WTC11 (cell line): ENCODE measurements around the gene PRKAG2. TPM values are rescaled to one million over a fixed set of nuclear protein-coding genes. Genes with fewer than 3 reads are reported as not detected.
"Not testable (repeated sequence)": the region's sequence is repeated elsewhere in the genome, so short reads cannot be mapped to it uniquely, and the experiment has no call there.

Experiments
- ATAC-seq: fragments of 200-7000 bp; cut with Tn5 transposase; 2 replicates; pipeline ENCODE4 v1.10.0; 2021; ENCODE audit warnings: mild to moderate bottlenecking, moderate library complexity
- CTCF ChIA-PET: fragments of 300-600 bp; sonication (Branson Sonifier 250); formaldehyde crosslinking; loops from one replicate; lab custom pipeline; 2021; ENCODE audit warnings: antibody characterized with exemption; lab: Charles Lee
- POLR2A ChIA-PET: fragments of 350-600 bp; sonication (Branson Sonifier 250); formaldehyde crosslinking; loops from one replicate; lab custom pipeline; 2021; ENCODE audit warnings: antibody characterized with exemption; lab: Charles Lee
- DNase-seq: peaks from one replicate; pipeline ENCODE4 v3.0.0; 2021; ENCODE audit warnings: low spot score
- H3K27ac Mint-ChIP-seq: 2 replicates; pipeline ENCODE4 v1.8.0; 2021; ENCODE audit warnings: mixed read lengths
- H3K27me3 Mint-ChIP-seq: 2 replicates; pipeline ENCODE4 v1.8.0; 2021; ENCODE audit warnings: low read depth, mild to moderate bottlenecking, moderate library complexity, mixed read lengths
- H3K36me3 Mint-ChIP-seq: 2 replicates; pipeline ENCODE4 v1.8.0; 2021; ENCODE audit warnings: mixed read lengths
- H3K4me1 Mint-ChIP-seq: 2 replicates; pipeline ENCODE4 v1.8.0; 2022; ENCODE audit warnings: mixed read lengths
- H3K4me3 Mint-ChIP-seq: 2 replicates; pipeline ENCODE4 v1.8.0; 2021; ENCODE audit warnings: mild to moderate bottlenecking, moderate library complexity, mixed read lengths
- H3K9me3 Mint-ChIP-seq: 2 replicates; pipeline ENCODE4 v1.8.0; 2021; ENCODE audit warnings: mixed read lengths
- E2F4 ChIP-seq: sonication (generic); formaldehyde crosslinking; IDR thresholded peaks from 2 replicates; pipeline ENCODE4 v1.8.1; 2022; ENCODE audit warnings: low read depth, mild to moderate bottlenecking, moderate library complexity, missing genetic modification reagents, borderline replicate concordance
- FOXP1 ChIP-seq: sonication (generic); formaldehyde crosslinking; IDR thresholded peaks from 2 replicates; pipeline ENCODE4 v1.8.0; 2022; ENCODE audit warnings: missing genetic modification reagents, mild to moderate bottlenecking, moderate library complexity, borderline replicate concordance
- HMGA2 ChIP-seq: fragments of 250-450 bp; sonication (Bioruptor Pico); IDR thresholded peaks from 2 replicates; pipeline ENCODE4 v1.4.0; 2021; ENCODE audit warnings: mild to moderate bottlenecking, moderate library complexity
- KAT7 ChIP-seq: sonication (generic); formaldehyde crosslinking; IDR thresholded peaks from 2 replicates; pipeline ENCODE4 v1.8.1; 2023; ENCODE audit warnings: missing genetic modification reagents, mild to moderate bottlenecking, borderline replicate concordance
- OVOL2 ChIP-seq: fragments of 250-450 bp; sonication (Bioruptor Pico); IDR thresholded peaks from 2 replicates; pipeline ENCODE4 v1.9.0; 2021; ENCODE audit warnings: mild to moderate bottlenecking, borderline replicate concordance
- RELA ChIP-seq: sonication (generic); formaldehyde crosslinking; IDR thresholded peaks from 2 replicates; pipeline ENCODE4 v1.8.1; 2022; ENCODE audit warnings: missing genetic modification reagents, mild to moderate bottlenecking, borderline replicate concordance
- SMAD4 ChIP-seq: sonication (generic); formaldehyde crosslinking; IDR thresholded peaks from 2 replicates; pipeline ENCODE4 v1.8.0; 2022; ENCODE audit warnings: mild to moderate bottlenecking, missing genetic modification reagents
- ZBTB43 ChIP-seq: sonication (generic); formaldehyde crosslinking; IDR thresholded peaks from 2 replicates; pipeline ENCODE4 v1.8.1; 2023; ENCODE audit warnings: mild to moderate bottlenecking, missing genetic modification reagents
- ZNF121 ChIP-seq: sonication (generic); formaldehyde crosslinking; IDR thresholded peaks from 2 replicates; pipeline ENCODE4 v1.8.0; 2023; ENCODE audit warnings: missing genetic modification reagents
- ZNF317 ChIP-seq: sonication (generic); formaldehyde crosslinking; IDR thresholded peaks from 2 replicates; pipeline ENCODE4 v1.8.1; 2023; ENCODE audit warnings: low read depth, mild to moderate bottlenecking, moderate library complexity, missing genetic modification reagents, borderline replicate concordance
- ZNF512 ChIP-seq: sonication (generic); formaldehyde crosslinking; IDR thresholded peaks from 2 replicates; pipeline ENCODE4 v1.8.1; 2022; ENCODE audit warnings: missing genetic modification reagents, borderline replicate concordance
- total RNA-seq: library from RNA; stranded (reverse); gene quantifications from 3 replicates; pipeline ENCODE4 v1.2.3, GENCODE V29; 2021
- TF ChIP-seq, protein P1 (sequence below): sonication (generic); formaldehyde crosslinking; IDR thresholded peaks from 2 replicates; pipeline ENCODE4 v1.8.0; 2022; ENCODE audit warnings: mild to moderate bottlenecking, missing genetic modification reagents
- TF ChIP-seq, protein P2 (sequence below): fragments of 250-450 bp; sonication (Bioruptor Pico); IDR thresholded peaks from 2 replicates; pipeline ENCODE4 v1.8.0; 2021; ENCODE audit warnings: mild to moderate bottlenecking
- TF ChIP-seq, protein P3 (sequence below): sonication (generic); formaldehyde crosslinking; IDR thresholded peaks from 2 replicates; pipeline ENCODE4 v1.8.1; 2023; ENCODE audit warnings: mild to moderate bottlenecking, missing genetic modification reagents, moderate library complexity

PRKAG2 gene
- total RNA-seq, 1 experiment from 2014 or later: 20.3 TPM

DNA sequence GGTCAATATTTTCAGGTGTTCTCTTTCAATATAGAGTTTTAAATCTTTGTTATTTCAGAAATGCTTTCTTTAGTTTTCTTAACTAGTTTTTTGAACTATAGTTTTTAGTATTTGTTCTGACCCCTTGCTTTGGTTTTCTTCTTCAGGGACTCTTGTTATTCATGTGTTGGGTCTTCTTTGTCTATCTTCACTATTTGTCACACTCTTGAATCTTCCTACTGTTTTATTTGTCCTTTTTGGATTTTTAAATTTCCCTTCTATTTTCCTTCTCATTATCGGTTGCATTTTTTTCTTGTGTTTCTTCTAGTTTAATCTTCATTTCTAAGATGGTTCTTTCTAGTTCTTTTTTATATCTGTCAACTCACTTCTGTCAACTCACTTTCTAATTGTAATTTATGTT is 37.1 kb upstream of the PRKAG2 start (continued):
- TF ChIP-seq, protein P1, sequence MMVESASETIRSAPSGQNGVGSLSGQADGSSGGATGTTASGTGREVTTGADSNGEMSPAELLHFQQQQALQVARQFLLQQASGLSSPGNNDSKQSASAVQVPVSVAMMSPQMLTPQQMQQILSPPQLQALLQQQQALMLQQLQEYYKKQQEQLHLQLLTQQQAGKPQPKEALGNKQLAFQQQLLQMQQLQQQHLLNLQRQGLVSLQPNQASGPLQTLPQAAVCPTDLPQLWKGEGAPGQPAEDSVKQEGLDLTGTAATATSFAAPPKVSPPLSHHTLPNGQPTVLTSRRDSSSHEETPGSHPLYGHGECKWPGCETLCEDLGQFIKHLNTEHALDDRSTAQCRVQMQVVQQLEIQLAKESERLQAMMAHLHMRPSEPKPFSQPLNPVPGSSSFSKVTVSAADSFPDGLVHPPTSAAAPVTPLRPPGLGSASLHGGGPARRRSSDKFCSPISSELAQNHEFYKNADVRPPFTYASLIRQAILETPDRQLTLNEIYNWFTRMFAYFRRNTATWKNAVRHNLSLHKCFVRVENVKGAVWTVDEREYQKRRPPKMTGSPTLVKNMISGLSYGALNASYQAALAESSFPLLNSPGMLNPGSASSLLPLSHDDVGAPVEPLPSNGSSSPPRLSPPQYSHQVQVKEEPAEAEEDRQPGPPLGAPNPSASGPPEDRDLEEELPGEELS (CRISPR knock-in tag): no peak
- TF ChIP-seq, protein P2, sequence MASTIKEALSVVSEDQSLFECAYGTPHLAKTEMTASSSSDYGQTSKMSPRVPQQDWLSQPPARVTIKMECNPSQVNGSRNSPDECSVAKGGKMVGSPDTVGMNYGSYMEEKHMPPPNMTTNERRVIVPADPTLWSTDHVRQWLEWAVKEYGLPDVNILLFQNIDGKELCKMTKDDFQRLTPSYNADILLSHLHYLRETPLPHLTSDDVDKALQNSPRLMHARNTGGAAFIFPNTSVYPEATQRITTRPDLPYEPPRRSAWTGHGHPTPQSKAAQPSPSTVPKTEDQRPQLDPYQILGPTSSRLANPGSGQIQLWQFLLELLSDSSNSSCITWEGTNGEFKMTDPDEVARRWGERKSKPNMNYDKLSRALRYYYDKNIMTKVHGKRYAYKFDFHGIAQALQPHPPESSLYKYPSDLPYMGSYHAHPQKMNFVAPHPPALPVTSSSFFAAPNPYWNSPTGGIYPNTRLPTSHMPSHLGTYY (CRISPR knock-in tag): no peak
- TF ChIP-seq ZNF317 (CRISPR knock-in tag) (no peak), FOXP1 (no peak), ZNF512 (CRISPR knock-in tag) (no peak), ZBTB43 (no peak), SMAD4 (no peak), ZNF121 (CRISPR knock-in tag) (no peak), RELA (CRISPR knock-in tag) (no peak), KAT7 (CRISPR knock-in tag) (no peak), OVOL2 (no peak), E2F4 (no peak)
- TF ChIP-seq, protein P3, sequence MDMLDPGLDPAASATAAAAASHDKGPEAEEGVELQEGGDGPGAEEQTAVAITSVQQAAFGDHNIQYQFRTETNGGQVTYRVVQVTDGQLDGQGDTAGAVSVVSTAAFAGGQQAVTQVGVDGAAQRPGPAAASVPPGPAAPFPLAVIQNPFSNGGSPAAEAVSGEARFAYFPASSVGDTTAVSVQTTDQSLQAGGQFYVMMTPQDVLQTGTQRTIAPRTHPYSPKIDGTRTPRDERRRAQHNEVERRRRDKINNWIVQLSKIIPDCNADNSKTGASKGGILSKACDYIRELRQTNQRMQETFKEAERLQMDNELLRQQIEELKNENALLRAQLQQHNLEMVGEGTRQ (CRISPR knock-in tag): no peak

DNA sequence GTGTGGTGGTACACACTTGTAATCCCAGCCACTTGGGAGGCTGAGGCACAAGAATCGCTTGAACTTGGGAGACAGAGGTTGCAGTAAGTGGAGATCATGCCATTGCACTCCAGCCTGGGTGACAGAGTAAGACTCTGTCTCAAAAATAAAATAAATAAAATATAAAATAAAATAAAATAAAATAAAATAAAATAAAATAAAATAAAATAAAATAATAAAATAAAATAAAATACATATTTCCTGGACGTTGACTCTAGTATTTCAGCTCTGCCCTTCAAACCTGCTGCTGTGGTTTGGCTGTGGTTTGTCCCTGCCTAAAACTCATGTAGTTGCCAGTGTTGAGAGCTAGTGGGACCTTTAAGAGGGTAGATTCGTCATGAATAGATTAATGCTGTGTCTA is 33.7 kb upstream of the PRKAG2 start:
- H3K27ac Mint-ChIP-seq, H3K27me3 Mint-ChIP-seq, ATAC-seq, CTCF ChIA-PET, POLR2A ChIA-PET, H3K4me1 Mint-ChIP-seq, H3K36me3 Mint-ChIP-seq, H3K4me3 Mint-ChIP-seq, DNase-seq: not testable (repeated sequence)
- H3K9me3 Mint-ChIP-seq: peaks cover 27% of the 10 kb centered on the region
- TF ChIP-seq HMGA2 (CRISPR knock-in tag): peak; percentile 98

DNA sequence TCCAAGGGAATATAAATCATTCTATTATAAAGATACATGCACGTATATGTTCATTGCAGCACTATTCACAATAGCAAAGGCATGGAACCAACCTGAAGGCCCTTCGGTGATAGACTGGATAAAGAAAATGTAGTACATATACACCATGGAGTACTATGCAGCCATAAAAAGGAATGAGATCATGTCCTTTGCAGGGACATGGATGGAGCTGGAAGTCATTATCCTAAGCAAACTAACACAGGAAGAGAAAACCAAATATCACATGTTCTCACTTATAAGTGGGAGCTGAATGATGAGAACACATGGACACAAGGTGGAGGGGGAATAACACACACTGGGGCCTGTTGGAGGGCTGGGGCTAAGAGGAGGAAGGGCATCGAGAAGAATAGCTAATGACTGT is 30.2 kb upstream of the PRKAG2 start:
- H3K9me3 Mint-ChIP-seq, H3K36me3 Mint-ChIP-seq, DNase-seq, H3K4me1 Mint-ChIP-seq, H3K4me3 Mint-ChIP-seq, H3K27me3 Mint-ChIP-seq, POLR2A ChIA-PET, H3K27ac Mint-ChIP-seq, ATAC-seq, CTCF ChIA-PET: not testable (repeated sequence)
